NCI-H446 (cell line): Measurements from ENCODE around the gene RELT.

ENCODE experiments used
- DNase-seq, 2 experiments: peaks; one replicate each; lab custom pipeline; 2025; lab: John Stamatoyannopoulos, UW

RELT gene

DNA sequence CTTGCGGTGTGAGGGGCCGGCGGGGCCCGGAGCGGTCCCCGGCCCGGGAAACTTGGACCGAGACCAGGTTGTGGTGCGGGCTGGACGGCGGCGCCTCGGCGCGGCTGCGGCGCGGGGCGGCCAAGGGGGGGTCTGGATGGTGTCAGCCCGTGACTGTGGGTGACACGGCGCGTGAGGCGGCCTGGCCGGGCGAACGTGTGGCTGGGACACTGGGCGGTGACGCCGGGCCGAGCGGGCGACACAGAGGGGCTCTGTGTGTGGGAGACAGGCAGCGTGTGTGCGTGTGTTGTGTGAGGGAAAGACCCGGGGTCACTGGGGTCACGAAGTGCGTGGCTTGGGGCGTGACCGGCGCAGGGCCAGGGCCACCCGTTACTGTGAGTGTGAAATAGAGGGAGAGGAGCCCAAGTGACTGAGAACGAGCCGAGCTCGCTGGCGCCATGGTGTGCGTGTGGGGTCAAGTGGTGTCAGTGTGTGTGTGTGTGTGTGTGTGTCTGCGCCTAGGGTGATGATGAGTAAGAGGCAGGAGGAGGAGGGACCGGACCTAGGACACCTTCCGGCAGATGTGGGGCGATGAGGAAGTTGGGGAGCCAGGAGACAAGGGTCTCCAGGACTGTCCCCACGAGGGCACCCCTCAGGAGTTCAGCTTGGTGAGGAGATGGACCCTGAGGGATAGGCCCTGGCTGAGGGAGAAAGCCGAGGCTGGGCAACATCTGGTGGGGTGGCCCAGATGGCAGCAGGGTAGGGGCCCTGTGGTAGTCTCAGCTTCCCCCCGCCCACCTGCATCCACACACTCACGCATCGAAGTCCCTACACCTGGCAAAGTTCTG, 817 bp downstream of the RELT start:
- no peak for DNase-seq

DNA sequence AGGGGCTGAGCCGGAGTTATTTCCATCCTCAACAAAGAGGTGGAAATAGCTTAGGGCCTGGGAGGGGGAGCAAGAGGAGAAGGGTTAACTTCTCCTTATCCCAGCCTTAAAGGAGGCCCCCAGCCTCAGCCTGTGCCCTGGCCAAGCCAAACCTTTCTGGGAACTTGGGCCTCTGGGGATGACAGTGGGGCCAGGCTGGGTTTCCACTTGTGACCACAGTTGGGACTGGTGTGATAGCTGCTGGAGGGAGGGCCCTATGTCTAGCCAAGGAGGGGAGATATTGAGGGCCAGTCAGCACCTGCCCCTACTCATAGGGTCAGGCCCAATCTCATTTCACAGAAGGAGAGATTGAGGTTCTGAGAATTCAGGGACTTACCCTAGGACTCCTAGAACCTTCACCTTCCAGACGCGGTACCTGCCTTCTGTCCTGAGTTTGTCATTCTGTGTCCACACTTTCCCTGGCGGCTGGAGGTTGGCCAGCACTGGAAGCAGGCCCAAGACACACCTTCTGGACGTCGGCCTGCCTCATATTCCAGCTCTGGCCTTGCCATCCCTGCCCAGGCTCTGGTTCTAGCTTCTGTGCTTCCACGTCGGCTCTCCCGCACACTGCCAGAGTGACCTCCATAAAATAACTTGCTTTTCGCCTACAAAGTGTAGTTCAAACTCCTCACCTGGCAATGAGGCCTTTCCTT, 3.1 kb downstream of the RELT start:
- DNase-seq, result no peak

DNA sequence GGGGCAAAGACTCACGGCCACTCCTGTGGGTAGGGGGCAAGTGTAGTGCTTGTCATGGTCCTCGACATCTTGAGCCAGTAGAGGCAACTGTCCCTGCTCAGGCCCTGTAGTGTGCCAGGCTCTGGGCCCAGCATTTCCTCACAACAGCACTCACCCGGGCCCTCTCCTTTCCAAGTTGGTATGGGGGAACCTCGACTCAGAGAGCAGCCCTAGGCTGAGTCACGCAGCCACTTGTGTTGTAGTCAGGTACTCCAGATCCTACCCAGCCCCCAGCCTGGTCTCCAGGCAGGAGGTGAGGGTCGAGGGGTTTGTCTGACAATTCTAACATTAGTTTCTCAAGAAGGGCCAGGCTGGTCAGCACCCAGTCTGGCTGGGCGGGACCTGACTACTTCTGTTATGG, 4.1 kb downstream of the RELT start:
- no peak for DNase-seq

DNA sequence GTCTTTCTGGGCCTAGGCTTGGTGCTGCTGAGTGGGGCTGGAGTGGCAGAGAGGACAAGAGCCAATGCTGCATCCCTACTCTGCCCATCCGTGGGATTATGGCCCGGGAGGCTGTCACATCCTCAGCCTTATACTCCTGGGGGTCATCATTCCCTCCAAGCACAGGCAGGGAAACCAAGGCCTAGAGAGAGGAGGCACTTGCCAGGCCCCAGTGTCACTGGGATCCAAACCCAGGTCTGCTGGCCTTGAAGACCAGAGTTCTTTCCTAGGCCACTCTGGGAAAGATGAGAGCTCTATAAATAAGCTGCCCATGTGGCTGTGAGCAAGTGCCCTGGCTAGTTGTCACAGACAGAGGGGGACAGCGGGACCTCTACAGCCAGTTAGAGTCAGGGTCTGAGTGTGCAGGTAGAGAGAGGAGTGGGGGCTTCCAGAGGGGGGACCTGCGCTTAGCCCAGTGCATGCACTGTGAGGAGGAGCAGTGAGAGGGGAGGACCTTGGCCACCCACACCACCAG, 4.8 kb downstream of the RELT start:
- DNase-seq, result no peak

DNA sequence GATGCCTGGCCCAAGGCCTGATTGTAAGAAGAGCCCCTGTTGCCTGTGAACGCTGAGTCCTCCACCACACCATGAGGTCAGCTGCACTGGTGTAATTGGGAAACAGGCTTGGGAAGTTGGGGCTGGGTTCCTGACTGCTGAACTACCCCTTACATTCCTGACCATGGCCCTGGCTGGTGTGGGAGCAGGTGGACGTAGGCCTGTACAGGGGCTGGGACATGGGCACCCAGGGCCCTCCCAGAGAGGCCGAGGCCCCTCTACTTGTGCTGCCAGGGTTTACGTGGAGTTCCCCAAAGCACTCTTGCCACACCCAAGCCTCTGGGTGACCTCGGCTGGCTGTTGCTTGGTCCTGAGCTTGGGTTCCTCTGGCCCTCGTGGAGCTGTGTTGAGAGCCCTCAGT, 5.4 kb downstream of the RELT start:
- no peak for DNase-seq

DNA sequence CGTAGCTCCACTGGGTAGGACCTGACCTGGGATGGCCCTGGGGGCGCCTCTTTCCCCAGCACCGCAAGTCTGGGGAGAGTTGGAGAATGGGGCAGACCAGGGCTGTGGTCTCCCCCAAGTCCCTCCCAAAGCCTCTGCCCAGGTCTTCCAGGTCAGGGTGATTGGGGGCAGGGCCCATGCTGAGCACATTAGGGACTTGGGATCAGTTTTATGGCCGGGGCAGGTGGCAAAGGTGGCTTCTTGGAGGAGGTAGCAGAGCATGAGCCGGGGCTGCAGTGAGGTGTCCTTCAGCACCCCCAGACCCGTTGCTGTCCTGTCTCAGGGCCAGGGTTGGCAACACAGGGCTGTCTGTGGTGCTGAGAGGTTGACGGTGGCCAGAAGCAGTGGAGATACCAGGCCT, 6.0 kb downstream of the RELT start:
- no peak for DNase-seq

DNA sequence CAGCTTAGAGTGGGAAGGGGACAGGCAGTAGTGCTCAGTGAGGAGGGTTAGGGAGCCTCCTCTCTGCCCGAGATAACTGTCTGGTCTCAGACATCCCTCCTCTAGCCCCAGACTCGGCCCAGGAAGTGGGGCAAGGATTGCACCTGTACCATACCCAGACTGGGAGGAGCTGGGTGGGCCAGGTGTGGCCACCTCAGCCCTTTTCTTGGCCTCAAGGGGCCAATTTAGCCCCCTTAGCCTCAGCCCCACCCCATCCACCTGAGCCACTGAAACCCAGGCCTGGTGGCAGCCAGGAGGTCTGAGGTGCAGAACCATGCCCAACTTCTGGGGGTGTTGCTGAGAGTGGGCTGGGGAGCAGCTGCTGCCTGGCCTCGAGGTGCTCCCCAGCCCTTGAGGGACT, 6.5 kb downstream of the RELT start:
- DNase-seq, result no peak

DNA sequence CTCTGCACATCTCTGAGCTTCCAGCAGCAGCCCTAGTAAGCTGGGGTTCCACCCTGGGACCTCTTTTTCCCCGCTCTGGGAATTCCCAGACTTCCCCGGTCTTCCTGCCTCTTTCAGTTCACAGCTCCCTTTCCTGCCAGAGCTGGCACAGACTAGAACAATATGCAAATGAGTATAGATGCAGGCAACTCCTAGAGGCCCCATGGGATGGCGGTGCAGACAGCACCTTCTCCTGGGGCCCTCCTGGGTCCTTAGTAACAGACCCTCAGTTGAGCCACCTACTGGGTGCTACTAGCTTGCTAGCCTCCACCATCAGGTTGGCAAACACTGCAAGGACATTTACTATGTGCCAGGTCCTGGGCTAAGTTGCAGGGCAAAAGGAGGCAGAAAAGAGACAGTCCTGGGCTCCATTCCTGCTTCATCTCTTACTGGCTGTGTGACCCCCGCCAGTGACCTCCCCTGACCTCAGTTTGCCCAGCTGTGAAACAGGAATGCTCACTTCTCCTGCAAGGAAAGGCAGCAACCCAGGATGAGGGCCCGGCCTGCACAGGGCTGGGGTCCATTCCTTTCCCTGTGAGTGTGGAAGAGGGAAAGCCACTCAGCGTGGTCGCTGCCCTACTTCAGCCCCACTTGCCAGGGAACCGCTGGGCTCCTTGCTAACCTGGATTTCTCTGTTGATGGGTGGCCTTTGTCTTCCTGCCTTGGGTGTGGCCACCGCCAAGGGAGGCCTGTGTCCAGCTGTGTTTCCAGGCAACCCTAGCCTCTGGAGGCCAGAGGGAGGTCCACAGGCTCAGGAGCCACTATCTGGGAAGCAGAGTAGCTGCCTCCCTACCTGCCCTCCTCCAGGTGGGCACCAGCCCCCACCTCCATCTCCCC, 7.3 kb downstream of the RELT start:
- DNase-seq, result no peak

DNA sequence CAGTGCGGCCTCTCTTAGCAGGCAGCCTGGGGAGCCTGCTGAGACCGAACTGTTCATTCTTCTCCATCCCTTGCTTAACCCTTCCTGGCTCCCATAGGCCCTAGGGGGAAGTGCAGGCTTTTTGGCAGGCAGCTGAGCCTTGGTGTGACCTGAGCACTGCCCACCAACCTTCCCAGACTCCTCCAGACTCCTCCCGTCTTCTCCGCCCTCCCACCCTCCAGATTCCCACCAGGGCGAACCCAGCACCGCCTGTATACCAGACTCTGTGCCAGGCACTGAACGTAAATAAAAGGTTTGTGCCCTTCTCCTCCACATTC, 7.9 kb downstream of the RELT start:
- DNase-seq, result no peak

DNA sequence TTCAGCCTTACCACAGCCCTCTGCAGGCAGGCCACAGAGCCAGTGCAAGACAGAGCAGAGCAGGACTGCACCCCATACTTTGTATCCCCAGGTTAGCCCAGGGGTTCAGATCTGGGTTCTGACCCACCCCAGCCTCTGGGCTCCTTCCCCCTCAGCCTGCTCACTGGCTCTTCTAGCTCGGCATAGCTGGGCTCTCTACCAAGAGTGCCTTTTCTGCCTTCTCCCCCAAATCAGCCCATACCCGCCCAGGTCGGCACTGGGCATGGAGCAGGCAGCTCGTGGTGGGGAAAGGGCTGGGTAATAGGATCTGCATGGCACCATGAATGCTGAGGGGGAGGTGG, 8.3 kb downstream of the RELT start:
- DNase-seq, result no peak

DNA sequence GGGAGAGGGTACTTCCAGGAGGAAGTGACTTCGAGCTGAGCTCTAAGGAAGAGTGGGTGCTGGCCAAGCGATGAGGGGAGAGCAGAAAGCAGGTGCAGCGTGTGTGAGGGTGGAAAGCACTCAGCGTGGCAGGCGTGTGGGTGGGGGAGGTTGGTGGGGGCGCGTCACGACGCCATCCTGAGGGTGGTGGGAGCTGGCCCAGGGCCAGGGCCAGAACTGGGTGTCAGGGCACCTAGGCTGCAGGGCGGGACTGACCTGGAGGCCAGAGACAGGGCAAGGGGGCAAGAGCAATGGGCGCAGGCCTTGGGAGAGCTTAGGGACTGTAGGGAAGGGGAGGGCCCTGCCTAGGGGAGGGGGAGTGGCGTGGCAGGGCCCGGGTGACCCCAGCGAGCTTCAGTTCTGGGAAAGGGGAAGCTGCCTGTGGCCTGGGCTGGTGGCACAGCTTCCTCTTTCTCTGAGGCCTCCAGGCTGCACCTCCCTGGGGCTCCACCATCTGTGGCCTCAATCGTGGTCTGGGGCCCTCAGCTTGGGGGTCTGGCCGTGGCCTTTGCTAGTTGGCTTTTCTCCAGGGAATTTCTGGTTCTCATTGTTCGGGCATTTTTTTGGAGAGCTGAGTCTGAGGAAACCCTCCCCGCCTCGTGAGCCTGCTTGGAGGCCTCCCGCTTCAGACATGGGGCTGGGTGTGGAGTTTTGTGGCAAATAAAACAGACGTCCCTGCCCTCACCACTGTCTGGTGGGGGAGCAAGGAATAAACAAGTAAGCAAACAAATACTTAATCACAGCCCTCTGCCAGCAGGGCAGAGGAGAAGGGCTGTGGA, 8.9 kb downstream of the RELT start:
- DNase-seq, result peak in 1 of 2 experiments; percentile 28

DNA sequence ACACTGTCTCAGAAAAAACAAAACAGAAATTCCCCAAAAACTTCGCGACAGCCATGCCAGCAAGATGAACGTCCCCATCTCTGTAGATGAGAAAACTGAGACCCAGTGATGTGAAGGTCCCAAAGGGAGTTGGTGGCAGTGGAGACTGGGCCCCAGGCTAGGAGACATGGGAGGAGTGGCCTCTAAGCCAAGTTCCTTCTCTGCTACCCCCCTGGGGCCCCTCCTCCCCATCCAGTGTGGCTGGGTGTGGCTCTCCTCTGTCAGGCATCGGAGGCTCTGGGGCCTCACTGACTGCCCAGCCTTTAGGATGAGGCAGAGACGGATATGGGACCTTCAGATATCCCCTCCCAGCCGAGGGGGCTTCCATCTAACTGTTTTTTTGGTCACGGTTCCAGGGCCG, 9.8 kb downstream of the RELT start:
- DNase-seq, result no peak

DNA sequence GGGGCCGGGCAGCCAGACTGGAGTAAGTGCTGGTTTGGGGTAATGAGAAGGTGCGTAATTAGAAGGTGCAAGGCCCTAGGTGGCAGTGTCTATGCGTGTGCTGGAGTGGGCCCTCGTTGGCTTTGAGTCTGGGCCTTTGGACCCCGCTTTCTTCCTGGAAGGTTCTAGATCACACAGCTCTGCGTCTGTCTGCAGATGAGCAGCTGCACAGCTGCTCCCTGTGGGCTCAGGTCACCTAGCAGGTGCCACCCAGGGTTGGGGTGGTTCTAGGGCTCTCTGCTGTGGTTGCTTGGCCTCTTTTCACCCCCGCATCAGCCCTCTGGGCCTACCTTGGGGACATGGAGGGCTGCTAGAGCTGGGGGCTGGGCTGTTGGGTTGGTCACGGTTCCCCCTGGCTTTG, 10.3 kb downstream of the RELT start:
- DNase-seq, result no peak

DNA sequence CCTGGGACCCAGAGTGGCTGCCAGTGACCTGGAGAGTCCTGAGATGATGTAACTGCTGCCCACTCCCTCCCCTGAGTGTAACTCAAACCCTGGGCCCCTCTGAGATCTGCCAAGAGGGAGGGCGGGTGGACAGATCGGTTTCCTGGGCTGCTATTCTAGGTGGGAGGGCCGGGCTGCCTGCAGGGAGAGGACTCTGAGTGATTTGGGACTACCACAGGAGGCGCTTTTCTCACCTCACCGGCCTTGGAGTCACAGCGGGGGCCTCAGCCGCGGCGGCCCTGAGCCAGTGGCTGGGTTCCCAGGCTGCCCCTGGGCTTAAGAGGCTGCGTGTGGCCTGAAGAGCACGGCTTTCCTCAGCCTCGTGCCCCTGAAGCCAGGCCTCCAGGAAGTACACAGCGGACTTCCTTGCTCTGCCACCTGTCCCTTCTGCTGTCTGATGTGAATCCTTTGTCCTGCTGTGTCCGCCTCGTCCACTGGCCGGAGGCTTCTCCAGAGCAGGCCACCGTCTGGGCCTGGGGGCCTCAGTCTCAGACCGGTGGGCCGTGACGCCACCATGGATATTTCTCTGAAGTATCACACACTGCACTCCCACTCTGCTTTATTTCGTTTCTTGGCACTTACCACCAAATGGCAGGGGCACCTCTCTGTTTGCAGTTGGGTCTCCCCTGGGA, 11.5 kb downstream of the RELT start:
- DNase-seq, result no peak

DNA sequence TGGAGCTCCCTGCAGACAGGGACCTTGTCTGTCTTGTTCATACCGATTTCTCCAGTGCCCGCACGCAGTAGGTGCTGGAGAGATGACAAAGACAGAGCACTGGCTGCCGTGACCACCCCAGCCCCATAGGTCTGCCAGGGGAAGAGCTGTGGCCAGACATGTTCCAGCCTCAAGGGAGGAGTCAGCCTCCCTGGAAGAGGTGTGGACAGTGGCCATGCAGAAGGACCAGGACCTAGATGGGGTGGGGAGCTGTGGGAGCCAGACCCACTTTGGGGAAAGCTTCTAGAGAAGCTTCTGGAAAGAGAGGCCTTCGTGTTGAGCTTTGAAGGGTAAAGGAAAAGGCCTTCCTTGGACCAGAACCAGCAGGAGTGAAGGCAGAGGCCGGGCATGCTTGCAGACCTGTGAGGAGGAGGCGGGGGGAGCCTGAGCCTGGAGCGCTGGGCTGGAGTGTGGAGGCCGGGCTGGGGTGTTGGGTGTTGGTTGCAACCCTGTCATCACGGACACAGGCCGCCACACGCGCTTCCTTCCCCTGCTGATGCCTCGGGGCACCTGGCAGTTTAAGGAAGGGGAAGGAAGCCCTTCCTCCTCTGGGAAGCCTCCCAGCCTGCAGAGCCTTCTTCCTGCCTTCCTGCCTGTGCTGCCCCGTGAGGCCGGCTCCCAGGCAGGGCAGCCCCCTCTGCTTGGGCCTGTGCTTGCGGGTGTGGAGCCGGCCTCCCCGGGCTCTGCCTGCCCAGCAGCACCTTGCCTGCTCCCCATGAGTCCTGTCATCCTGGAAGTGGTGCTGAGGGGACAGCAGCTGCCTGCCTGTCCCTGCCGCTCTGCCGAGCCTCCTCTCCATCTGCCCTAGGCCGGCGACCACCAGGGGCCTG, 12.3 kb downstream of the RELT start:
- DNase-seq, result no peak

DNA sequence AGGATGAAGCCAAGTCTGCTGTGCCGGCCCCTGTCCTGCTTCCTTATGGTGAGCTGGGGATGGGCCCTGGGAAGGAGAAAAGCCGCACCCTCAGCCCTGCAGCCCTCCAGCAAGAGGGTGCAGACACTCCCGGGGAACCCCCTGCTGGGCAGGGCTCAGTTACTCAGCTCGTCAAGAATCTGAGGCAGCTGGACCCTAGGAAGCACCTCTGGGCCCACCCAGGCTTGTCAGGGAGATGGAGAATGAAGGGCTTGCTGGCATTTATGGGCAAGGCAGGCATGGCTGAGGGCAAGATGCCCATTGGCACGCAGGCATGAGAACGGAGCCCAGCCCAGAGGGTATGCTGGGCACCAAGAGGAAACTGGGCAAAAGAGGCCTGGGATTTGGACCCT, 12.9 kb downstream of the RELT start:
- no peak for DNase-seq

DNA sequence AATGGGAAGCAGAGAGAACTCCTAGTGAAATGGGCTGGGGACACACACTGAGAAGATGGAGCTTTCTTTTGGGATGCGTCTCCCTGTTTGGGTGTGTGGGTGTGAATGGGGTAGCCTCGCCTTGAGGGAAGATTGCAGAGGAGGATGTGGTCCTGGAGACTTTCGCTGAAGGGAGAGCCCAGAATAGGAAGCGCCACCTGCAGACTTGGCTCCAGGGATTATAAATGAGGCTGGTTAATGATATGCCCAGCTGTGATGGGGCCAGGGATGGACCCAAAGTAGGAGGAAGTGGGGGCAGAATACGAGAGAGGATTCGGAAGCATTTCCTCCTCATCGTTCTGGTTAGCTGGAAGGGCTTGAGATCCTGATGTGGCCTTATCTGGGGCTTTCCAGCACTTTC, 13.7 kb downstream of the RELT start:
- no peak for DNase-seq

DNA sequence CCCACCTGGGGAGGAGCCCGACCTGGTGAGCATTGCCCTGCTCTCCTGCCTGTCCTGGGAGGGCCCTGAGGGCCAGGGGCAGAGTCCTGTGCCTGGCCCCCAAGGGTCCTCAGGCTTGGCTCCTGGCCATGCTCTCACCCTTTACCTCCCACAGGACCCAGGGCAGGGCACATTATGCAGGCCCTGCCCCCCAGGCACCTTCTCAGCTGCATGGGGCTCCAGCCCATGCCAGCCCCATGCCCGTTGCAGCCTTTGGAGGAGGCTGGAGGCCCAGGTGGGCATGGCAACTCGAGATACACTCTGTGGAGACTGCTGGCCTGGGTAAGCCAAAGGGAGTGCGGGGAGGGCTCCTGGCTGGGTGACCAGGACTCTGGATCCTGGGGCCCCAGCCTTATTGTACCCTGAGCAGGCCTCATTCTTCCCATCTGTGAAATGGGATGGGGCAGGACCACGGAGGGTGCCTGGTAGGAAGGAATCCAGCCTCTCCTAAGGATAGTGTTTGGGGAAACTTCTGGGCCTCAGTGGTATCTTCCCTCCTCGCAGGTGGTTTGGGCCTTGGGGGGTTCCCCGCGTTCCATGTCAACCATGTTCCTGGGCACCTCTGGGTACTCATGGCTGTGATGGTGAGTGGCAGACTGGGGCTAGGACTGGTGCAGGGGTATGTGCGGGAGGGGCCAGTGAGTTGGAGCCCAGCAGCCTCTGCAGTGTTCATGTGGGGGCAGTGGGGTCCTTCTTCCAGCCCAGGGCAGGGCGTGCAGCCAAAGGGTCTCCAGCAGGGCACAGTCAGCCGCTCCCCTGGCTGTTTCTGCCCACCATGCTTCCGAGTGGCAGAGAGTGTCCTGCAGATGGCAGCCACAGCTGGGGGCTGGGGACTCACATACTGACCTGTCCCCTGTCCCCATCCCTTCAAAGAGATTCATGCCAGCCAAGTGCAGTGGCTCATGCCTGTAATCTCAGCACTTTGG, 14.7 kb downstream of the RELT start:
- no peak for DNase-seq

DNA sequence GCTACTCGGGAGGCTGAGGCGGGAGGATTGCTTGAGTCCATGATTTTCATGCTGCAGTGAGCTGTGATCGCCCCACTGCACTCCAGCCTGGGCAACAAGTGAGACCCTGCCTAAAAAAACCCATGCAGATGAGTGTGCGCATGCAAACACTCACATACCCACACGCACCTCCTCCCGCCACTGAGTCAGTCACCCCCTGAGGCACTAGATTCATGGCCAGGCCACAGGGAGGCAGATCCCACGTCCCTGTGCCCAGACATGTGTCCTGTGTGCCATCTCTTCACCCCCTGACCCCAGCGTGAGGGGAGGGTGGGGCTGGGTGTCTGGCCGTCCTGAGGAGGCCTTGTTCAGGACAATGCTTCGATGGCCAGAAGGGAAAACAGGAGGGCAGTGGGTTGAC, 15.5 kb downstream of the RELT start:
- DNase-seq, result no peak
